ENCODE results near the gene LGMN. TPM values are rescaled to one million over a fixed set of nuclear protein-coding genes. Genes with fewer than 3 reads are reported as not detected.
A peak's percentile ranks its signal among the peaks of the same experiment; 100 is the strongest.
"Not testable (repeated sequence)": the region's sequence is repeated elsewhere in the genome, so short reads cannot be mapped to it uniquely, and the experiment has no call there.

Gene LGMN
- total RNA-seq, 1 donor from 2014 or later = 1.4 TPM

DNA sequence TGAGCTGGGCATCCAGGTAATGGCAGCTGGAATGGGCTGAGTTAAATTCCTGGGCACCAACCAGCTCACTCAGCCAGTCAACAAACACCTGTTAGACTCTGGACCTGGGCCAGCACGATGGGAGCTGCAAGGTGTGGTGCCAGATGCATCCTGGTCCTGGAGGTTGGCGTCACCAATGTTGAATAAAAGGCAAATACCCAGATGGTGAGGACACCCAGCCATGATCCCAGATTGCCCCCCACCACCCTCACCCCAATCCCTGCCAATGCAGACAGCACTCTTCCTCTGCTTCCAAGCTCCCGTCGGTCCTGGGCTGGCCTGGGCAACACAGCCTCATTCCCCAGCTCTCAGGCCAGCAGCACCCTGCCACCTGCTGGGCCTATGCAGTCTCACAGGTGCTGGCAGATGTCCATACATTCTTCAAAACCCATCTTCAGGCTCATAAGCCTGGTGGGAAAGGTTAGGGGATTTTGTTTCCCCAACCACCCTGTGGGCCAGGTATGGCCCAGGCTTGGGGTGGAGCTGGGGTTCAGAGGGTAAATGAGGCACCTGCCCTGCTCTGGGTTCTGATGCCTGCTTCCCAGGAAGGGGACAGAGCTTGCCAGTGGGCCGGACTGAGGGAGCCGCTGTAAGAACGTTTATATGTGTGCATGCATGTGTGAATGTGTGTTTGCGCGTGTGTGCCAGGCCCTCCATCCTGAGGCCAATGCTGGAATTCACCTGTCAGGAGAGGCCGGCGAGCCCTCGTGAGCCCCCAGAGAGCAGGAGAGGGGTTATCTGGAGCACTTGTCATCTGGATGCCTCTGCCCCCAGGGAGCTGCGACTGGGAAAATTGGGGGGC lies 58.0 kb downstream of the LGMN start:
- H3K36me3 Mint-ChIP-seq (ENCODE audit: low read depth) = peaks cover 11% of the 10 kb centered on the region
- DNase-seq = no peak
- H3K9me3 Mint-ChIP-seq = no peaks in the 10 kb centered on the region
- no peak overlapping the region for H3K4me3 Mint-ChIP-seq
- intact Hi-C loops (cut with micrococcal nuclease) = no loop called here
- no peak overlapping the region for H3K27ac Mint-ChIP-seq
- H3K4me1 Mint-ChIP-seq = peaks cover 7% of the 10 kb centered on the region
- H3K27me3 Mint-ChIP-seq = peaks cover 7% of the 10 kb centered on the region

DNA sequence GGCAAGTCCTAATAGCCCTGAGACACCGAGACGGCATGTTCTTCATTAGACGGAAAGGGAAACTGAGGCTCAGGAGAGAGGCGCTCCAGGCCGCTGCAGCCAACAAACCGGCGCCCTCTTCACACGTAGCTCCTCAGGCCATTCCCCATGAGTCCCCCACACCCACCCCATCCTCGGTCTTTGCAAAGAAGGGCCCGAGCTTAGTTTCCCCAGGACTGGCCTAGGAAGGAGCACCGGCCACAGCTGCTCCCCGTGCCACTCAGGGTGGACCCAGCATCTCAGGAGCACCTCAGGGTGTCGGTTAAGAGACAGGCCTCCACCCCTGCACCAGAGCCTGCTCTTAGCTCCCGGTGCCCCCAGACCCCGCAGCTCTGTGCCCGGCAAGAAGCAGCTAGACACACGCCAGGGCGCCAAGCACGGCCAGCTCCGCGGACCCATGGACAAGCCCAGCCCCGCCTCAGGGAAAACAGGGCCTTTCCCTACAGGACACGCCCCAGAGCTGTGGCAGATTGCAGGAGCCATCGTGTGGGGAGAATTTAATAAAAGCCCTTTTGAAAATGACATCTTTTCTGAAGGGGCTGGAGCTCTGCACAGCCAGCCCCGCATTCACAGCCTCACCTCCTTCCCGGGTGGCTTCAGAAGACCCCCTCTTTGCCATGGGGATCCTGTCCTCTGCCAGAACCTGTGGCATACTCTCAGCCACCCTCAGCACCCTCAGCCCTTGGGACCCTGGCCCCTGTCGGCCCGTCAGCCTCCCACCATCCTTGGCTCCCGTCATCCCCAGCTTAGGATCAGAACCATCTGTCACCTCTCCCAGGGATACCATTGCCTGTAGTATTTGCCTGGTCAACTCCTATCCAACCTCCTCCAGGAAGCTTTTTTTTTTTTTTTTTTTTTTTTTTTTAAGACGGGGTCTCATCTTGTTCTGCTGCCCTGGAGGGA lies 59.7 kb downstream of the LGMN start:
- peaks cover 11% of the 10 kb centered on the region for H3K36me3 Mint-ChIP-seq (ENCODE audit: low read depth)
- no peak overlapping the region for H3K27ac Mint-ChIP-seq
- no peak overlapping the region for H3K4me3 Mint-ChIP-seq
- H3K27me3 Mint-ChIP-seq = no peaks in the 10 kb centered on the region
- intact Hi-C loops (cut with micrococcal nuclease) = no loop called here
- H3K9me3 Mint-ChIP-seq = no peaks in the 10 kb centered on the region
- DNase-seq = no peak
- peaks cover 7% of the 10 kb centered on the region for H3K4me1 Mint-ChIP-seq

DNA sequence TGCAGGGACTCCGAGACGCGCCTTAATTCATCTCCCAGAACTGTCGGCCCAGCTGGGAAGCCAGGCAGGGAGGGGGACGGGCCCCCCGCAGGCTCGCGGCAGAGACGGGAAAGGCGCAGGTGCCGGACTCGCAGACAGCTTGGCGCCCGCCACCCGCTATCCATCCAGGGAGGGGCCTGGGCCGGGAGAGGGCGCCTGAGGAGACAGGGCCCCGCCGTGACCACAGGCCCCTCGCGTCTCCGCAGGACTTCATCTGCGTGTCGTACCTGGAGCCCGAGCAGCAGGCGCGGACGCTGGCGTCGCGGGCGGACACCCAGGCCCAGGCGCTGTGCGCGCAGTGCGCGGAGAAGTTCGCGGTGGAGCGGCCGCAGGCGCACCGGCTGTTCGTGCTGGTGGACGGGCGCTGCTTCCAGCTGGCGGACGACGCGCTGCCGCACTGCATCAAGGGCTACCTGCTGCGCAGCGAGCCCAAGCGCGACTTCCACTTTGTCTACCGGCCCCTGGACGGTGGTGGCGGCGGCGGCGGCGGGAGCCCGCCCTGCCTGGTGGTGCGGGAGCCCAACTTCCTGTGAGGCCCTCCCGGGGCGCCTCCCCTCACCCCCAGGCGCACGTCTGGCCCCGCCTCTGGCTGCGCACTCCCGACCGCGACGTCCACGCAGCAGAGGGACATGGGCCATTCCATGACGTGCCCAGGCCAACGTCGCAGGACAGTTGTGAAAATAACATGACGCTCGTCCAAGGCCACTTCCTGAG lies 60.6 kb downstream of the LGMN start:
- H3K9me3 Mint-ChIP-seq = no peaks in the 10 kb centered on the region
- no peak overlapping the region for H3K4me3 Mint-ChIP-seq
- intact Hi-C loops (cut with micrococcal nuclease) = no loop called here
- H3K4me1 Mint-ChIP-seq = peaks cover 5% of the 10 kb centered on the region
- no peak overlapping the region for H3K27ac Mint-ChIP-seq
- no peak for DNase-seq
- H3K36me3 Mint-ChIP-seq (ENCODE audit: low read depth) = peaks cover 14% of the 10 kb centered on the region
- no peaks in the 10 kb centered on the region for H3K27me3 Mint-ChIP-seq

DNA sequence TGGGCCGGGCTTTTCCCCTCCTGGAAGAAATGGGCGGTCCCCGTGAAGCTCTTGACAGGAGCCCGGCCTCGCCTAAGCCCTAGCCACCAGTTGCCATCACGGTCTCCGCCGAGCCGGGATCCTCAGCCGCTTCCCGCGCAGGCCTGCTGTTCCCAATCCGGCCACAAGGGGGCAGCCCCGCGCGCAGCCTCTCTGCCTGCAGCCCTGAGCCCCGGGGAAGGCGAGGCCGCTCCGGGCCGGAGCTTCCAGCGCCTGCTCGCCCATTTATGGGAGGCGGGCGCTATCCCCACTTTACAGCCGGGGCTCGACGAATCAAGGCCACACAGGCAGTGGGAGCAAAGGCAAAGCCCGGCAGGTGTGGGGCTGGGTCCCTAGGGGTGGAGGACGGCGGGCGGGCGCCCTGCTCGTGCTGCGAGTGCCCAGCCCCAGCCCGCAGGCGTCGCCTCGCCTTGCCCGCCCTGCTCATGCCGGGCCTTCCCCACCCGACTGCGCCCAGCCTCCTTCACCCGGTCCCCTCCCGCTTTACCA lies 61.5 kb downstream of the LGMN start:
- no peak overlapping the region for H3K27ac Mint-ChIP-seq
- H3K36me3 Mint-ChIP-seq (ENCODE audit: low read depth) = peaks cover 16% of the 10 kb centered on the region
- H3K27me3 Mint-ChIP-seq = no peaks in the 10 kb centered on the region
- intact Hi-C loops (cut with micrococcal nuclease) = no loop called here
- DNase-seq = peak; percentile 92
- no peaks in the 10 kb centered on the region for H3K9me3 Mint-ChIP-seq
- H3K4me1 Mint-ChIP-seq = no peaks in the 10 kb centered on the region
- no peak overlapping the region for H3K4me3 Mint-ChIP-seq

DNA sequence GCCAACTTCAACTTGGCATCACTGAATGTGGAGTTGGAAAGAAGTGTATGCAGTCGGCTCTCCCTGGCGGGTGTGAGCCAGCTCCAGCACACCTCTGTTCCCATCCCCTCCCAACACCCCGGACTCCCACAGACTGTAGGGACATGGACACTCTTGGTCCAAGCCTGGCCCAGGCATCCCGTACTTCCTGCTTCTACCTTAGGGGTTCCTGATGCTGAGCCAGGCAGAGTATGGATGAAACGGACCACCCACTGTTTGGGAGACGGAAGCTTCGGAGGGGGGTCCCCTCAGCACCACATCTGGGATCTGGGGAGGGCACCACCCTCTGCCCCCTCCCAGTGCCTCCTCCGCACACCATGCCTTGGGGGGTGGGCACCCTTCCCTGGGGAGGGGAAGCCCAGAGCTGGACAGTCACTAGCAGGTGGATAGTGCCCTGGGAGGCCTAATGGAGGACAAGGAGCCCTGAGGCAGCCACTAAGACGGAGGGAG lies 62.0 kb downstream of the LGMN start:
- no peak overlapping the region for H3K4me3 Mint-ChIP-seq
- intact Hi-C loops (cut with micrococcal nuclease) = no loop called here
- no peaks in the 10 kb centered on the region for H3K9me3 Mint-ChIP-seq

DNA sequence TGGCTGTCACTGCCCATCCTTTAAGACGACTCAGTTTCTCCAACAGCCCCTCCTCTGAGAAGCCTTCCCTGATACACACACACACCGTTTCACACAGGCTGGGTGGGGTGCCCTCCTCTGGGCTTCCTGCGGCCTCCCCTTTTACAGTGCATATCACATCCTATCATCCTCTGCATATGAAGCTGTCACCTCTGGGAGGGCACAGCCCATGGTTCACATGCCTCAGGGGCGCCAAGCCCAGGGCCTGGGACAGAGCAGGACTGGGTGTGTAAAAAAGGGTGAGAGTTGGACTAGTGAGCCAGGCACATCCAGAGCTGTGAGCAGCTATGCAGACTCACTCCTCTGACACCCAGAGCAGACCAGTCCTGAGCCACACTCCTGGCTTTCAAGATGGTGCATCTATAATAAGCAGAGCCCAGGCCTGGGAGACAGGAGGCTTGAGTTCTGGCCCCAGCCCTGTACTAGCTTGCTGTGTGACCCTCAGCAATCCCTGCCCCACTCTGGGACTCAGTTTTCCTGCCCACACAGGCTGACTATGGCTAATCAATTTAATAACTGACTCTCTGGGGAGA lies 62.6 kb downstream of the LGMN start:
- no peaks in the 10 kb centered on the region for H3K27me3 Mint-ChIP-seq
- H3K27ac Mint-ChIP-seq = no peak overlapping the region
- peaks cover 7% of the 10 kb centered on the region for H3K4me1 Mint-ChIP-seq
- no peak overlapping the region for H3K4me3 Mint-ChIP-seq
- H3K9me3 Mint-ChIP-seq = no peaks in the 10 kb centered on the region
- no peak for DNase-seq
- H3K36me3 Mint-ChIP-seq (ENCODE audit: low read depth) = peaks cover 23% of the 10 kb centered on the region
- intact Hi-C loops (cut with micrococcal nuclease) = no loop called here

More for the DNA sequence above, 62.0 kb downstream of the LGMN start:
- Mint-ChIP-seq H3K27me3 (no peaks in the 10 kb centered on the region), H3K27ac (no peak overlapping the region), H3K4me1 (peaks cover 1% of the 10 kb centered on the region), H3K36me3 (ENCODE audit: low read depth) (peaks cover 17% of the 10 kb centered on the region)
- no peak for DNase-seq

DNA sequence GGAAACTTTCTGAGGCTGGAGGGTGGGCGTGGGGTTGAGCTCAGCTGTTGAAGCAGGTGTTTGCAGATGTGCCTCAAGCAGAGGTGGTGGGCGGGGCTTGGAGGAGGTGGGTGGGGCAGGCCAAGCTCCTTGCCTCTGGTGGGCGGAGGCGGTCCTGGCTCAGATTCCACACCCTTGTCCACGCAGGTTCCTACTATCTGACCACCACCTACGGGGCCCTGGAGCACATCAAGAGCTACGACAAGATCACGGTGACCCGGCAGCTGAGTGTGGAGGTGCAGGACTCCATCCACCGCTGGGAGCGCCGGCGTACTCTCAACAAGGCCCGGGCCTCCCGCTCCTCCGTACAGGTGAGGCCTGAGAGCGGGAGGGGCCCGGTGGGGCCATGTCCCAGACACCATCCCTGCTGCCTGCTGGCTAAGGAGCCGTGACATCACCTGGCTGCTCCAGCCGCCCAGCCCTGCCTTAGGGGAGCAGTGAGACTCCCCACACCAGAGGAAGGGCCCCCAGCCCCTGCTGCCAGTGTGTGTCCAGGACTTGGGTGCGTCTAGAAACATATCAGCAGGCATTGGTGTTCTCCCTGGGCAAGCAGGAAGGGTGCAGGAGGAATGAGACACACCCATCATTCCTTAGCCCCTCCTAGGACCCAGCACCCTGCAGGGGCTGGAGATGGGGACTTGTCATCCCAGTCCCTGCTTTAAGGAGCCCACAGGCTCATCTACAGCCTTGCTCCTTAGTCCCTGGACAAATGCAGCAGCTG lies 63.4 kb downstream of the LGMN start:
- Mint-ChIP-seq H3K9me3 (no peaks in the 10 kb centered on the region), H3K27ac (no peak overlapping the region), H3K4me3 (no peak overlapping the region), H3K27me3 (no peaks in the 10 kb centered on the region), H3K36me3 (ENCODE audit: low read depth) (peaks cover 28% of the 10 kb centered on the region), H3K4me1 (peaks cover 7% of the 10 kb centered on the region)
- no peak for DNase-seq
- intact Hi-C loops (cut with micrococcal nuclease) = loop anchor here (5.0 kb wide), 1 partner anchor 343 kb away; no protein-coding TSS in a partner anchor

DNA sequence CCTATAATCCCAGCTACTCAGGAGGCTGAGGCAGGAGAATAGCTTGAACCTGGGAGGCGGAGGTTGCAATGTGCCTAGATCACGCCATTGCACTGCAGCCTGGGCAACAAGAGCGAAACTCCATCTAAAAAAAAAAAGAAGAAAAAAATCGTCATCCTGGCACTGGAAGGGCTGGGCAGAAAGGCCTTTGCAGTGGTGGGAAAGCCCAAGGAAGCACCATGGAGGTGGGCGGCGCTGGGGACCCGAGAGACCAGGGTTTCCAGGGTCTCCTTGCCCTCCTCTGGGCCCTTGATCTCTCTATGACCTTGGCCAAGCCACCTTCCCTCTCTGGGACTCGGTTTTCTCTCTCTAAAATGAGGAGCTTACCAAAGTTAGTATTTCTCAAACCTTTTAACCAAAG lies 65.4 kb downstream of the LGMN start:
- H3K9me3 Mint-ChIP-seq = peaks cover under 1% of the 10 kb centered on the region
- no peak for DNase-seq
- no peak overlapping the region for H3K27ac Mint-ChIP-seq
- H3K27me3 Mint-ChIP-seq = no peaks in the 10 kb centered on the region
- intact Hi-C loops (cut with micrococcal nuclease) = loop anchor here (5.0 kb wide), 1 partner anchor 341 kb away; no protein-coding TSS in a partner anchor
- H3K4me1 Mint-ChIP-seq = peaks cover 9% of the 10 kb centered on the region
- peaks cover 42% of the 10 kb centered on the region for H3K36me3 Mint-ChIP-seq (ENCODE audit: low read depth)
- no peak overlapping the region for H3K4me3 Mint-ChIP-seq

DNA sequence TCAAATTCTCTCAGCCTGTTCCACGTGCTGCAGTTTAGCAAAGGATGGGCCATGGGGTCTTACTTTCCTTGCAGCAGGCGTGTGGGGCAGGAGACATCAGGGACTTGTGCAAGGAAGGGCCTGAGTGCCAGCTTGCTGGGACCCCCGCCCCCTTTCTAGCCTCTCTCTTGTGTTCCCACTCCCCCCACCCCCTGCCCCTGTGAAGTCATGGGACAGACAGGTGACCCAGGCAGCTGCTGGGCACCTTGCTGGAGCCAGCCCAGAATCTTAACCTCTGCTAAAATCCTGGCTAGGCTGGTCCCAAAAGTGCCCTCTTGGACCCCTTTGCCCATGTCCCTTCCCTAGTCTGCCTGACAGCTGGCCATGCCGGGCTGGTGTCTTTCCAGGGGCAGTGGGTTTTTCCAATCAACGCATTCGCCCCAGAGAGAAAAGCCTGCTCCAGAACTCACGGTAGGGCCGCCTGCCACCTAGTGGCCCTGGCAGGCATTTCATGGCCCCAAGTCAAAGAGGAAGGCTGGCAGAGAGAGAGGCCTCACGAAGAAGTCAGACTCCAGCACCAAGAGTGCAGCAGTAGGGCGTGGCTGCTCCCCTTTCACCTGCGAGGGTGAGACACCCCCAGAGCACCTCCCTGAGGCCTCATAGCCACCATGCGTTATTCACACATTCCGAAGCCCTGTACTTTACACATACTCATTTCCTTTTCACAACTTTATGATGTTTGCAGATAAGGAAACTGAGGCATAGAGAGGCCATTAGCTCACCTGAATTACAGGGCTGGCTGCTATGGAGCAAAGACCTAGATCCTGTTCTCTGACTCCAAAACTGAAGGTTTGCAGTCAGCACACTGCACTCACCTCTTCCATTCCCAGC lies 67.4 kb downstream of the LGMN start:
- intact Hi-C loops (cut with micrococcal nuclease) = loop anchor here (5.0 kb wide), 1 partner anchor 339 kb away; no protein-coding TSS in a partner anchor
- Mint-ChIP-seq H3K27me3 (no peaks in the 10 kb centered on the region), H3K4me1 (peaks cover 29% of the 10 kb centered on the region), H3K4me3 (no peak overlapping the region), H3K9me3 (peaks cover 6% of the 10 kb centered on the region), H3K27ac (peak overlapping the region; percentile 48), H3K36me3 (ENCODE audit: low read depth) (peaks cover 57% of the 10 kb centered on the region)
- peak; percentile 93 for DNase-seq

DNA sequence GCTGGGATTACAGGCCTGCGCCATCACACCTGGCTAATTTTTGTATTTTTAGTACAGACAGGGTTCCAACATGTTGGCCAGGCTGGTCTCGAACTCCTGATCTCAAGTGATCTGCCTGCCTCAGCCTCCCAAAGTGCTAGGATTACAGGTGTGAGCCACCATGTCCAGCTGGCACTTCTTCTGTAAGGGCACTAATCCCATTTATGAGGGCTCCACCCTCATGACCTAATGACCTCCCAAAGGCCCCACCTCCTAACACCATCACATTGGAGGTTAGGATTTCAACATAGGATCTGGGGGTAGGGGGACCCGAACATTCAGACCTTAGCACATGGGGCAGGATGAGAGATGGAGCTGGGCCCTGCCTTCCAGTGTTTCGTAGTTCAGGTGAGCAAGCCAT lies 68.1 kb downstream of the LGMN start:
- not testable (repeated sequence) for H3K27me3 Mint-ChIP-seq, H3K9me3 Mint-ChIP-seq, H3K27ac Mint-ChIP-seq, H3K4me3 Mint-ChIP-seq, DNase-seq
- Mint-ChIP-seq H3K4me1 (peaks cover 35% of the 10 kb centered on the region), H3K36me3 (ENCODE audit: low read depth) (peaks cover 59% of the 10 kb centered on the region)
- intact Hi-C loops (cut with micrococcal nuclease) = loop anchor here (5.0 kb wide), 1 partner anchor 338 kb away; no protein-coding TSS in a partner anchor

DNA sequence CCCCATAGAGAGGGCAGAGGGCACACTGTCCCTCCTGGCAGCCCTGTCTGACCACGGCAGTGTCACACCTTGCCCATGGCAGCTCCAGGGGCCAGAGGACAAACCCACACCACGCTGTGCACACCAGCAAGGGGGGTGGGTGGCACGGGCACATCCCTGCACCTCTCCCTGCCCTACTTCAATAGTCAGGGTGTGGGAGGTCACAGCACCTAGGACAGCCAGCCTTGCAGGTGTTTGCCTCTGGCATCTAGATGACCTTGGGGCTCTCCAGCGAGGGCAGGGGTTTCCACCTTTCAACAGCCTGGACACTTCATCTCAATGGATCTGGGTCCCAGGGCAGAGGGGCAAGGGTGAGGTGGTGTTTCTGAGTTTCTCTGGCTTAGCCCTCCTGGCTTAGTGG lies 69.2 kb downstream of the LGMN start:
- intact Hi-C loops (cut with micrococcal nuclease) = loop anchor here (5.0 to 10.0 kb wide), 2 partner anchors 217 to 554 kb away; partner anchors contain the start of genes CPSF2 and NDUFB1
- H3K36me3 Mint-ChIP-seq (ENCODE audit: low read depth) = peaks cover 63% of the 10 kb centered on the region
- DNase-seq = no peak
- H3K4me1 Mint-ChIP-seq = peaks cover 41% of the 10 kb centered on the region
- no peak overlapping the region for H3K27ac Mint-ChIP-seq
- no peaks in the 10 kb centered on the region for H3K27me3 Mint-ChIP-seq
- H3K9me3 Mint-ChIP-seq = peaks cover 6% of the 10 kb centered on the region
- no peak overlapping the region for H3K4me3 Mint-ChIP-seq

All from activated CD4-positive, alpha-beta T cell treated with anti-CD3 and anti-CD28 coated beads, Interleukin-2, amount 10 ng/mL, durations not matched to agents 24 days and 14 days (primary cell).